Testis (tissue), 3 donors: ENCODE data around the gene HPSE2. TPM values are rescaled to one million over a fixed set of nuclear protein-coding genes. Genes with fewer than 3 reads are reported as not detected.
"Not testable (repeated sequence)": the region's sequence is repeated elsewhere in the genome, so short reads cannot be mapped to it uniquely, and the experiment has no call there.

Source experiments
- DNase-seq: peaks from one replicate; pipeline ENCODE4 v3.0.0-alpha.2; 2019
- H3K27ac ChIP-seq, 2 donors: fragments of 200-600 bp; sonication (generic); one replicate each; pipeline ENCODE4 v1.5.1; 2019
- H3K27me3 ChIP-seq: fragments of 200-600 bp; sonication (generic); one replicate; pipeline ENCODE4 v1.5.1; 2019
- H3K36me3 ChIP-seq: fragments of 200-600 bp; sonication (generic); one replicate; pipeline ENCODE4 v1.5.1; 2017; ENCODE audit warnings: low read depth; ENCODE audit errors: missing control alignments
- H3K4me1 ChIP-seq: fragments of 200-600 bp; sonication (generic); one replicate; pipeline ENCODE4 v1.5.1; 2019
- H3K4me3 ChIP-seq, 2 donors: fragments of 200-600 bp; sonication (generic); one replicate each; pipeline ENCODE4 v1.5.1; 2017 to 2019
- H3K9me3 ChIP-seq: fragments of 200-600 bp; sonication (generic); one replicate; pipeline ENCODE4 v1.5.1; 2017
- POLR2A ChIP-seq: fragments of 450-650 bp; IDR thresholded peaks from one replicate; pipeline ENCODE4 v1.6.1; 2017; ENCODE audit warnings: antibody characterized with exemption, mild to moderate bottlenecking, moderate library complexity
- WGBS, 2 donors: methylation state at CpG; one replicate each; pipeline ENCODE4 v1.1.5; 2018; 5-methylcytosine and 5-hydroxymethylcytosine counted together
- intact Hi-C: fragments of 100-400 bp; cut with DNase I; formaldehyde crosslinking; loops from one replicate; pipeline ENCODE4 v1.15.1; 2023; ENCODE audit warnings: low total_unique reads
- polyA plus RNA-seq: library from polyadenylated mRNA; stranded (reverse); fragments of 350-450 nt; fragmentation: Illumina TruSeq; extraction: RNeasy Lipid Tissue Mini Kit (QIAGEN cat#74804); gene quantifications from one replicate; pipeline ENCODE4 v1.2.3, GENCODE V29; 2014; ENCODE audit warnings: low read depth, low replicate concordance; ENCODE audit not compliant: insufficient read depth
- total RNA-seq, 2 donors: library from RNA; depleted of rRNA; stranded (reverse); fragments of >200 nt; gene quantifications; one replicate each; pipeline ENCODE4 v1.2.3, GENCODE V29; 2016
- TF ChIP-seq, protein P1 (sequence below), 3 experiments: fragments of 450-650 bp in 2 of 3; fragments of 200-600 bp in 1 of 3; sonication (generic) in 1 of 3; IDR thresholded peaks; one replicate each; pipeline ENCODE4 v1.5.1; 2016 to 2019; ENCODE audit warnings: antibody characterized with exemption in 3 of 3, mild to moderate bottlenecking in 2 of 3, moderate library complexity in 1 of 3

Gene HPSE2
- total and polyA plus RNA-seq, 3 donors from 2014 or later: 1.7 to 4.1 (median 2.5) TPM

DNA sequence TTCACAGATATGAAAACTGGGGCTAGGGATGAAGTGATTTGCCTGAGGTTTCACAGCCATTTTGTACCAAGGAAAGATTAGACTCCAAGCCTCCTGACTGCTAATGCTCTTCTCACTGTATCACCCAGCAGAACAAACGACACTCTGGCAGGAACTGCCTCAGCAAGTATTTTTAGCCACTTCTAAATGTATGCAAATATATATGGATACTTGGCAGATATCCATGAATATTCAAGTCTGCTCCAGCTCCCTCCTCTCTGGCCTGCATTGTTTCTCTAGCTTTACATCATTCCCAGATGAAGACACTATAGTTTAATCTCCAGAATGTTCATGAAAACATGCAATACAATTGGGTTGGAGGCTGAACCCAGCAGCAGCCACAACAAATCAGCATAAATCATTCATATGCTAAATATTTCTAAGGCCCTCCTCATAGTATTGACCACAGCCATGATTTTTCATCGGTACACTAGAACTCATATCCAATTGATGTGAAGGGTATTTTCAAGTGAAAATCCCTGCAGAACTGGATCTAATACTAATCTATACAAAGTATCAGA is 65.5 kb downstream of the HPSE2 start:
- no peak for DNase-seq
- H3K27me3 ChIP-seq: no peaks in the 10 kb centered on the region
- intact Hi-C loops: no loop called here
- no peaks in the 10 kb centered on the region for H3K4me1 ChIP-seq
- H3K27ac ChIP-seq: no peak overlapping the region
- H3K9me3 ChIP-seq: no peaks in the 10 kb centered on the region
- TF ChIP-seq POLR2A: no peak
- TF ChIP-seq, protein P1, sequence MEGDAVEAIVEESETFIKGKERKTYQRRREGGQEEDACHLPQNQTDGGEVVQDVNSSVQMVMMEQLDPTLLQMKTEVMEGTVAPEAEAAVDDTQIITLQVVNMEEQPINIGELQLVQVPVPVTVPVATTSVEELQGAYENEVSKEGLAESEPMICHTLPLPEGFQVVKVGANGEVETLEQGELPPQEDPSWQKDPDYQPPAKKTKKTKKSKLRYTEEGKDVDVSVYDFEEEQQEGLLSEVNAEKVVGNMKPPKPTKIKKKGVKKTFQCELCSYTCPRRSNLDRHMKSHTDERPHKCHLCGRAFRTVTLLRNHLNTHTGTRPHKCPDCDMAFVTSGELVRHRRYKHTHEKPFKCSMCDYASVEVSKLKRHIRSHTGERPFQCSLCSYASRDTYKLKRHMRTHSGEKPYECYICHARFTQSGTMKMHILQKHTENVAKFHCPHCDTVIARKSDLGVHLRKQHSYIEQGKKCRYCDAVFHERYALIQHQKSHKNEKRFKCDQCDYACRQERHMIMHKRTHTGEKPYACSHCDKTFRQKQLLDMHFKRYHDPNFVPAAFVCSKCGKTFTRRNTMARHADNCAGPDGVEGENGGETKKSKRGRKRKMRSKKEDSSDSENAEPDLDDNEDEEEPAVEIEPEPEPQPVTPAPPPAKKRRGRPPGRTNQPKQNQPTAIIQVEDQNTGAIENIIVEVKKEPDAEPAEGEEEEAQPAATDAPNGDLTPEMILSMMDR (IDR thresholded peaks at IDR 0.05): no peak
- H3K36me3 ChIP-seq: no peaks in the 10 kb centered on the region
- WGBS, 2 donors: 43 to 46% methylated on average over 2 of the region's 2 CpGs
- H3K4me3 ChIP-seq: no peak overlapping the region

DNA sequence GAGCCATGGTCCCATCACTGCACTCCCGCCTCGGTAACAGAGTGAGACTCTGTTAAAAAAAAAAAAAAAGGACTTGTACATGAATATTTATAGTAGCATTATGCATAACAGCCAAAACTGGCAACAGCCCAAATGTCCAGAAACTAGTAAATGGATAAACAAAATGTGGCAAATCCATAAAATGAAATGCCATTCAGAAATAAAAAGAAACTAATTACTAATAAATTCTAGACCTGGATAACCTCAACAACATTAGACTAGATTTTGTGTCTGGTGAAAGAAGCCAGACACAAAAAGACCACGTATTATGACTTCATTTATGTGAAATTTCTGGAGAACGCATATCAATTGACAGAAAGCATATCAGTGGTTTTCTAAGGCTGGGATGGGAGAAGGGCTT is 74.5 kb downstream of the HPSE2 start:
- TF ChIP-seq, protein P1 (IDR thresholded peaks at IDR 0.05): no peak
- TF ChIP-seq POLR2A: no peak
- Histone ChIP-seq H3K9me3 (no peaks in the 10 kb centered on the region), H3K4me3 (no peak overlapping the region), H3K27me3 (no peaks in the 10 kb centered on the region), H3K4me1 (no peaks in the 10 kb centered on the region), H3K36me3 (no peaks in the 10 kb centered on the region), H3K27ac (no peak overlapping the region)
- DNase-seq: no peak
- WGBS, 2 donors: 65 to 67% methylated on average over 4 of the region's 4 CpGs
- intact Hi-C loops: no loop called here

DNA sequence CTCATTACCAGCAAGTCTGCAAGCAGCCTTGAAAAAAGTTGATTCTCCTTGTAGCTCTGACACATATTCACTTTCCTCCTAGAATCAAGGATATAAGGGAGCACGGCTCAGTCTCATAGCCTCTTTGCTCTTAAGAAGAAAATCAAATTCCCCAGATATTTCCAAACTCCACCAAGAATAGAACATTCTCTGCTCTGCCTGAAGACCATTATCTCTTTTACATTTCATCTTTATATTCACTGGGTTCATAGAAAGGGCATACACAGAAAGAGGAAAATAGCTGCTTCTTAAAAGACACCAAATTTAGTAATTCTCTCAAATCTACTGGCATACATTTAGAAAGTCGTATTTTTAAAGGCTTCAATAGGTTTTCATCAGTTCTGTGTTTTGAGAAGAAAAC is 92.0 kb downstream of the HPSE2 start:
- Histone ChIP-seq H3K27ac (no peak overlapping the region), H3K4me1 (no peaks in the 10 kb centered on the region), H3K4me3 (no peak overlapping the region), H3K27me3 (no peaks in the 10 kb centered on the region), H3K9me3 (no peaks in the 10 kb centered on the region), H3K36me3 (no peaks in the 10 kb centered on the region)
- intact Hi-C loops: no loop called here
- 50 to 69% methylated on average over 2 of the region's 2 CpGs for WGBS, 2 donors
- TF ChIP-seq, protein P1 (IDR thresholded peaks at IDR 0.05): no peak
- TF ChIP-seq POLR2A: no peak
- no peak for DNase-seq

DNA sequence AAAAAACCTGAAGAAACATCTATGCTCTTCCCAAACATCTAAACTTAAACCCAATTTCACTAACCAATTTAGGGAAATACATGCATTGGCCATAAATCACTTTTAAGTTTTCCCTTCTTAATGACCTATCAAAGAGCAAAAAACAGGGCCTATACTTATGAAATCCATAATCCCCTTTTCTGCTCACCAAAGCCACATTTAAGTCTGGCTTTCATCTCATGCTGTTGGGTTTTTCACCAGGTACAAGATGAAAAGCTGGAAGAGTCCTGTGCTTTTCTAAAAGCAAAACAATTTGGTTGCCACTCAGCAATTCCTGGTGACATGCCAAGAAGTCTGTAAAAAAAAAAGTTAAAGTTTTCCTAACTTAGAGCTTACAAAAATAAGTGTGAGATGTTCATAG is 92.6 kb downstream of the HPSE2 start:
- Histone ChIP-seq H3K4me1 (no peaks in the 10 kb centered on the region), H3K4me3 (no peak overlapping the region), H3K27ac (no peak overlapping the region), H3K9me3 (no peaks in the 10 kb centered on the region), H3K27me3 (no peaks in the 10 kb centered on the region), H3K36me3 (no peaks in the 10 kb centered on the region)
- no peak for DNase-seq
- intact Hi-C loops: no loop called here
- no peak for TF ChIP-seq POLR2A
- TF ChIP-seq, protein P1 (IDR thresholded peaks at IDR 0.05): no peak

DNA sequence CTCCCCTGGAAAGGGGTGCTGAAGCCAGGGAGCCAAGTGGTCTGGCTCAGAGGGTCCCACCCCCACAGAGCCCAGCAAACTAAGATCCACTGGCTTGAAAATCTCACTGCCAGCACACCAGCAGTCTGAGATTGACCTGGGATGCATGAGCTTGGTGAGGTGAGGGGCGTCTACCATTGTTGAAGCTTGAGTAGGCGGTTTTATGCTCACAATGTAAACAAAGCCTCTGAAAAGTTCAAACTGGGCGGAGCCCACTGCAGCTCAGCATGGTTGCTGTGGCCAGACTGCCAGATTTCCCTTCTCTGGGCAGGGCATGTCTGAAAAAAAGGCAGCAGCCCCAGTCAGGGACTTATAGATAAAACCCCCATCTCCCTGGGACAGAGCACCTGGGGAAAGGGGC is 102.8 kb downstream of the HPSE2 start:
- H3K4me1 ChIP-seq, H3K4me3 ChIP-seq, H3K9me3 ChIP-seq, H3K36me3 ChIP-seq, DNase-seq, H3K27ac ChIP-seq, H3K27me3 ChIP-seq, intact Hi-C loops: not testable (repeated sequence)
- 40 to 49% methylated on average over 1 to 3 of the region's 3 CpGs for WGBS, 2 donors
